HS-27A (cell line): ENCODE data around the gene PPP2R3B.

Experiments used
- DNase-seq: peaks from one replicate; pipeline ENCODE4 v3.0.0-alpha.2; 2012; ENCODE audit warnings: low read depth, missing footprints

PPP2R3B gene

GRCh38 chrX:298993-299392 lies 87.7 kb downstream of the PPP2R3B start:
- no peak for DNase-seq

- no peak for DNase-seq
Measured at GRCh38 chrX:295136-295535, 91.6 kb downstream of the PPP2R3B start.

DNA sequence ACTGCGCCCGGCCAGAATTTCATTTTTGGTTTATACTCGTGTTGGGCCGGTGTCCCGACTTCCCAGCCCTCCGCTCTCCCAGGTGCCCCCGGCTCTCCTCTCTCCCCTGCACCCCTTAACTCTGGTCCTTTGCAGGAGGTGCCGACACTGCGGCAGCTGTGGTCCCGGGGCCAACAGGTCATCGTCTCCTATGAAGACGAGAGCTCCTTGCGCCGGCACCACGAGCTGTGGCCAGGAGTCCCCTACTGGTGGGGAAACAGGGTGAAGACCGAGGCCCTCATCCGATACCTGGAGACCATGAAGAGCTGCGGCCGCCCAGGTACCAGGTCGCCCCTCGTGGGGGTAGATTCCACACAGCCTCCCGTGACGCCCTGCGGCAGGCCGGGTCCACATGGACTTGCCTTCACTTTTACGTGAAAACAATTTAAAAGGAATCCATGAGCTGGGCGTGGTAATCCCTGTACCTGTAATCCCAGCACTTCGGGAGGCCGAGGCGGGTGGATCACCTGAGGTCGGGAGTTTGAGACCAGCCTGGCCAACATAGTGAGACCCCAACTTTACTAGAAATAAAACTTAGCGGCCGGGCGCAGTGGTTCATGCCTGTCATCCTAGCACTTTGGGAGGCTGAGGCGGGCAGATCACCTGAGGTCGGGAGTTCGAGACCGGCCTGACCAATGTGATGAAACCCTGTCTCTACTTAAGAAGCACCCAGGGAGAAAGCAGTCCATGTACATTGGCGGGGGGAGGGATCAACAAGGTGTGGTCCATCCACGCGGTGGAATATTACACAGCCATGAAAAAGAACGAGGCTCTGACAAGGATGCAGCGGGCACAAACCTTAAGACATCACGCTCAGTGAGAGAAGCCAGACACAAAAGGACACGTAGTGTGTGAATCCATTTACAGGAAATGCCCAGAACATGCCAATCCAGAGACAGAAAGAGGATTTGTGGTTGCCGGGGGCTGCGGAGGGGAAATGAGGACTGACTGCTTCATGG lies 93.5 kb downstream of the PPP2R3B start:
- DNase-seq: no peak

DNA sequence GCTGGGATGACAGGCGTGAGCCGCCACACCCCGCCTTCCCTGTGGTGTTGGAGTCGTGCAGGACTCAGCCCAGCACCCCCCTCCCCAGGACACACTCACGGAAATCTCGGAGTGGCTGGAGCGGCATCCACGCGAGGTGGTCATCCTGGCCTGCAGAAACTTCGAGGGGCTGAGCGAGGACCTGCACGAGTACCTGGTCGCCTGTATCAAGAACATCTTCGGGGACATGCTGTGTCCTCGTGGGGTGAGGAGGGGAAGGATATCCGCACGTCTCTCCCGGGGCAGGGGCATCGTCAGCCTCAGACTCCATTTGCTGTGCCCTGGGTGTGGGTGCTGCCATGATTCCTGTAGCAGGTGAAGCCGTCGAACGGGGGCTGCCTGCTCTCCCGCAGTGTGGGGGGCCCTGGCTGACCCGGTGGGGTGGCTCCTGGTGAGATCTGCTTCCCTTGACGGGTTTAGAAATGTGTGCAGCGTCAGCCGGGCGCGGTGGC lies 95.3 kb downstream of the PPP2R3B start:
- DNase-seq: no peak

GRCh38 chrX:290476-291166 lies 96.1 kb downstream of the PPP2R3B start:
- DNase-seq: no peak

GRCh38 chrX:288561-288991 lies 98.1 kb downstream of the PPP2R3B start:
- DNase-seq: no peak

DNA sequence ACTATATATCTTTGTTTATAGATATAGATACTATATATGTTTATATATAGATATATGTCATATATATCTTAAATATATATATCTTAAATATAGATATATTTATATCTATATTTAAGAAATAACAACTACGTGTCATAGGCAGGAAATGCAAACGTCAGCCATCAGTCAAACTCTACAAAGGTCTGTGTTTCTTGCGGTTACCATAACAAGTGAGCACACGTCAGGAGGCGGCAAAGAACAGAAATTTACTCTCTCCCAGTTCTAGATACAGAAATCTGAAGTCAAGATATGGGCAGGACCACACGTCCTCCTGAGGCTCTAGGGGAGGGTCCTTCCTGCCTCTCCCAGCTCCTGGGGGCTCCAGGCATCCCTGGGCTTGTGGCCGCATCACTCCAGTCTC lies 99.0 kb downstream of the PPP2R3B start:
- no peak for DNase-seq

DNA sequence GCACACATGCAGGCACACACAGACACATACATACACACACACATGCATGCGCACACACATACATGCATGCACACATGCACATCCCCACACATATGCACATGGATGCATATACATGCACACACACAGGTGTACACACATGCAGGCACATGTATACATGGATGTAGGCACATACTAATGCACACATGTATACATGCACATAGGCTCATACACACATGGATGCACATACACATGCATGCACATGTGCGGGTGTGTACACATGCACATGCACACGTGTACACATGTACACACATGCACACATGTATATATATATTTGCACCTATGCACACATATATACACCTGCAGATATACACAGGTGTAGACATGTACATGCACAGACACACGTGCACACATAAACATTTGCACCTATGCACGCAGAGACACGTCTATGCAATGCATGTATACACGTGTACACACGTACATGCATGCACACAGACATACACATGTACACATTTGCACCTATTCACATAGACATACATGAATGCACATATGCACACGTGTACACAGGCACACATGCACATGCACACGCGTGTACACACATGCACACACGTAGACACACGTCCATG lies 101.5 kb downstream of the PPP2R3B start:
- no peak for DNase-seq
